HEK293 (cell line): Measurements from ENCODE around the gene FAM171A1.

Experiments used
- CTCF ChIA-PET: fragments of 350-600 bp; formaldehyde crosslinking; extraction: SDS; loops from one replicate; lab custom pipeline; 2021; ENCODE audit warnings: antibody characterized with exemption; lab: Yijun Ruan, JAX
- POLR2A ChIA-PET: fragments of 300-600 bp; formaldehyde crosslinking; extraction: SDS; loops from one replicate; lab custom pipeline; 2020; ENCODE audit warnings: antibody characterized with exemption, inconsistent platforms; lab: Yijun Ruan, JAX
- H3K27ac ChIP-seq: fragments of 200-500 bp; sonication (Bioruptor generic); 2 replicates; pipeline ENCODE4 v1.5.1; 2014; ENCODE audit warnings: low read depth, low read length, control low read depth, inconsistent platforms; ENCODE audit errors: extremely low read depth
- H3K36me3 ChIP-seq, 2 experiments: fragments of 200-500 bp in 1 of 2; sonication (Bioruptor generic) in 1 of 2; 1 replicate in 1 of 2; 2 replicates in 1 of 2; pipeline ENCODE4 v1.5.1; 2014 to 2017; ENCODE audit warnings: inconsistent platforms in 2 of 2, low read length in 2 of 2; ENCODE audit not compliant: control insufficient read depth in 2 of 2, insufficient read depth in 1 of 2
- H3K4me1 ChIP-seq: fragments of 200-500 bp; sonication (Bioruptor generic); 2 replicates; pipeline ENCODE4 v1.5.1; 2014; ENCODE audit warnings: mild to moderate bottlenecking, low read length, inconsistent platforms; ENCODE audit not compliant: control insufficient read depth, insufficient read depth
- H3K4me3 ChIP-seq: 2 replicates; pipeline ENCODE4 v1.5.1; 2011; ENCODE audit warnings: low read depth, mild to moderate bottlenecking, control low read depth, low read length, moderate library complexity
- H3K9me3 ChIP-seq: fragments of 200-500 bp; sonication (Bioruptor generic); 2 replicates; pipeline ENCODE4 v1.5.1; 2014; ENCODE audit warnings: low read depth, low read length, inconsistent platforms; ENCODE audit not compliant: control insufficient read depth, insufficient read depth
- EGR2 ChIP-seq: fragments of 450-650 bp; formaldehyde crosslinking; IDR thresholded peaks from 2 replicates; pipeline ENCODE4 v1.5.1; 2016; ENCODE audit warnings: low read depth, missing biosample characterization, missing genetic modification characterization
- GFI1B ChIP-seq: fragments of 450-650 bp; formaldehyde crosslinking; IDR thresholded peaks from 2 replicates; pipeline ENCODE4 v1.5.1; 2016; ENCODE audit warnings: missing biosample characterization, missing genetic modification characterization
- MEIS1 ChIP-seq: sonication (generic); formaldehyde crosslinking; IDR thresholded peaks from 2 replicates; pipeline ENCODE4 v1.8.1; 2022; ENCODE audit warnings: missing genetic modification reagents, mild to moderate bottlenecking, borderline replicate concordance
- MYNN ChIP-seq: fragments of 450-650 bp; formaldehyde crosslinking; IDR thresholded peaks from 2 replicates; pipeline ENCODE4 v1.5.1; 2016; ENCODE audit warnings: missing biosample characterization, missing genetic modification characterization, borderline replicate concordance
- SP3 ChIP-seq: fragments of 450-650 bp; formaldehyde crosslinking; IDR thresholded peaks from 2 replicates; pipeline ENCODE4 v1.5.1; 2016; ENCODE audit warnings: missing biosample characterization, missing genetic modification characterization
- ZBTB20 ChIP-seq: fragments of 450-650 bp; formaldehyde crosslinking; IDR thresholded peaks from 2 replicates; pipeline ENCODE4 v1.5.1; 2016; ENCODE audit warnings: missing biosample characterization, missing genetic modification characterization
- ZEB2 ChIP-seq: fragments of 450-650 bp; formaldehyde crosslinking; IDR thresholded peaks from 2 replicates; pipeline ENCODE4 v1.5.1; 2016; ENCODE audit warnings: missing biosample characterization, missing genetic modification characterization
- ZNF248 ChIP-seq: fragments of 450-650 bp; formaldehyde crosslinking; IDR thresholded peaks from 2 replicates; pipeline ENCODE4 v1.5.1; 2017; ENCODE audit warnings: missing biosample characterization, missing genetic modification characterization
- ZNF341 ChIP-seq: fragments of 450-650 bp; formaldehyde crosslinking; IDR thresholded peaks from 2 replicates; pipeline ENCODE4; 2016; ENCODE audit warnings: low read depth, missing biosample characterization, missing genetic modification characterization
- ZNF366 ChIP-seq: fragments of 450-650 bp; formaldehyde crosslinking; conservative IDR thresholded peaks from 2 replicates; pipeline ENCODE4 v1.5.1; 2016; ENCODE audit warnings: missing biosample characterization, missing genetic modification characterization
- ZNF394 ChIP-seq: fragments of 450-650 bp; formaldehyde crosslinking; IDR thresholded peaks from 2 replicates; pipeline ENCODE4 v1.5.1; 2016; ENCODE audit warnings: missing biosample characterization, missing genetic modification characterization, mild to moderate bottlenecking, moderate library complexity, borderline replicate concordance
- ZNF473 ChIP-seq: fragments of 450-650 bp; formaldehyde crosslinking; IDR thresholded peaks from 2 replicates; pipeline ENCODE4 v1.5.1; 2017; ENCODE audit warnings: missing biosample characterization, missing genetic modification characterization
- ZNF529 ChIP-seq: fragments of 450-650 bp; formaldehyde crosslinking; IDR thresholded peaks from 2 replicates; pipeline ENCODE4 v1.5.1; 2017; ENCODE audit warnings: missing genetic modification characterization, missing biosample characterization; ENCODE audit not compliant: insufficient replicate concordance
- ZNF677 ChIP-seq: fragments of 450-650 bp; IDR thresholded peaks from 2 replicates; pipeline ENCODE4 v1.5.0; 2018; ENCODE audit warnings: missing biosample characterization, mild to moderate bottlenecking, missing genetic modification characterization, moderate library complexity
- ZNF791 ChIP-seq: fragments of 450-650 bp; formaldehyde crosslinking; IDR thresholded peaks from 2 replicates; pipeline ENCODE4 v1.5.1; 2016; ENCODE audit warnings: missing biosample characterization, missing genetic modification characterization
- TF ChIP-seq, protein P1 (sequence below): fragments of 450-650 bp; formaldehyde crosslinking; IDR thresholded peaks from 2 replicates; pipeline ENCODE4; 2016; ENCODE audit warnings: missing biosample characterization, missing genetic modification characterization
- TF ChIP-seq, protein P2 (sequence below): fragments of 450-650 bp; formaldehyde crosslinking; IDR thresholded peaks from 2 replicates; pipeline ENCODE4 v1.5.1; 2017; ENCODE audit warnings: missing biosample characterization, missing genetic modification characterization
- TF ChIP-seq, protein P3 (sequence below): fragments of 450-650 bp; formaldehyde crosslinking; IDR thresholded peaks from 2 replicates; pipeline ENCODE4 v1.5.1; 2017; ENCODE audit warnings: missing biosample characterization, missing genetic modification characterization
- TF ChIP-seq, protein P4 (sequence below): fragments of 450-650 bp; IDR thresholded peaks from 2 replicates; pipeline ENCODE4 v1.5.1; 2018; ENCODE audit warnings: missing biosample characterization, missing genetic modification characterization
- TF ChIP-seq, protein P5 (sequence below): fragments of 450-650 bp; formaldehyde crosslinking; IDR thresholded peaks from 2 replicates; pipeline ENCODE4 v1.5.1; 2016; ENCODE audit warnings: missing biosample characterization, missing genetic modification characterization, borderline replicate concordance
- TF ChIP-seq, protein P6 (sequence below): fragments of 450-650 bp; formaldehyde crosslinking; IDR thresholded peaks from 2 replicates; pipeline ENCODE4 v1.5.1; 2016; ENCODE audit warnings: missing biosample characterization, missing genetic modification characterization

Gene FAM171A1

DNA sequence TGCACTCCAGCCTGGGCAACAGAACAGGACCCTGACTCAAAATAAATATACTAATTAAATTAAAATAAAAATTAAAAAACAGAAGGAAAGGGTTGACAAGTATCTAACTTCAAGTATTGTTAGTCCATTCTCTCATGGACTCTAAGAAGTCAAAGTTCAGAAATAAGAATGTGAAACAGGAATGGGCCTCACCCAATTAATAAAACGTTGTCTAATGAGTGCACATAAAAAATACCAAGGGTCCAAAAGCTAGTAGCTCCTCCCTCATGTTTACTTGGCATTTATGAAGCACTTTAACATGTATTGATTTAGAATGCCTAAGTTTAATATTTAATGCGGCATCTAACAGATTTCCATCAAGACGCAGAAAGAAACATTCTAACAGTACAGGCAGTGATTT is 18.9 kb downstream of the FAM171A1 start:
- H3K4me1 ChIP-seq, result peaks cover 7% of the 10 kb centered on the region
- ChIA-PET CTCF (interaction anchor here (0.6 kb wide), 1 partner anchor 141 kb away, joined by 3 read pairs; no protein-coding TSS in a partner anchor), POLR2A (no interaction called here)
- no peaks in the 10 kb centered on the region; a peak in 1 of 3 replicates for H3K36me3 ChIP-seq
- TF ChIP-seq ZNF473 (tag by site-specific recombination) (no peak), MEIS1 (no peak), MYNN (tag by site-specific recombination) (no peak), ZBTB20 (tag by site-specific recombination) (no peak), ZNF677 (no peak)
- TF ChIP-seq, protein P1, sequence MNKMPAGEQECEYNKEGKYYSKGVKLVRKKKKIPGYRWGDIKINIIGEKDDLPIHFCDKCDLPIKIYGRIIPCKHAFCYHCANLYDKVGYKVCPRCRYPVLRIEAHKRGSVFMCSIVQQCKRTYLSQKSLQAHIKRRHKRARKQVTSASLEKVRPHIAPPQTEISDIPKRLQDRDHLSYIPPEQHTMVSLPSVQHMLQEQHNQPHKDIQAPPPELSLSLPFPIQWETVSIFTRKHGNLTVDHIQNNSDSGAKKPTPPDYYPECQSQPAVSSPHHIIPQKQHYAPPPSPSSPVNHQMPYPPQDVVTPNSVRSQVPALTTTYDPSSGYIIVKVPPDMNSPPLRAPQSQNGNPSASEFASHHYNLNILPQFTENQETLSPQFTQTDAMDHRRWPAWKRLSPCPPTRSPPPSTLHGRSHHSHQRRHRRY (tag by site-specific recombination), result no peak
- H3K4me3 ChIP-seq, result no peak overlapping the region
- no peak overlapping the region for H3K27ac ChIP-seq
- no peaks in the 10 kb centered on the region for H3K9me3 ChIP-seq

DNA sequence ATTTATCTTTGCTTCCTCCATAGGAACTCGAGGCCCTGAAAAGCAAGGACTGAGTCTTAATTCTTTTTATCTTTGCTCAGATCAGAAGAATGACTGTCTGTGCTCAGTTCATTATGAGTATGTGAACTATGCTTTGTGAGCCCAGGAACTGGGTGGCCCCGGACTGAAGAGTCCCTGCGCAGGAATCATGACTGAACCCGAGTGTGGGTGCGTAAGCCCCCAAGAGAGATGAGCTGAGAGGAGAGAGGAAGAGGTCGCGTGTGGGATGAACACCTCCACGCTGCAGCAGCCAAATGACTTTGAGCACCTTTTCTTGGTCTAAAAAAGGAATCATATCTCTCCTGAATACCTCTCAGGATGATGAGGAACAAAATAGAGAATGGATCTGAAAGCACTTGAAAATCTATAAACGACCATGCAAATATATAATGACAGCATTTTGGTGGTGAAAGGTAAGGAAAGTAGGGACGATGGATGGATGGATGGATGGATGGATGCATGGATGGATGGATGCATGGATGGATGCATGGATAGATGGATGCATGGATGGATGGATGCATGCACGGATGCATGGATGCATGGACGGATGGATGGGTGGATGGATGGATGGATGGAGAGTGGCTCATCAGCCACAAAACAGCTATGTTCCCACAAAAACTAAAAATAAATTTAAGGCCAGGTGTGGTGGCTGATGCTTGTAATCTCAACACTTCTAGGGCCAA is 19.8 kb downstream of the FAM171A1 start:
- POLR2A ChIA-PET, result no interaction called here
- Histone ChIP-seq H3K27ac (no peak overlapping the region), H3K4me3 (no peak overlapping the region), H3K9me3 (no peaks in the 10 kb centered on the region), H3K4me1 (peaks cover 7% of the 10 kb centered on the region), H3K36me3 (no peaks in the 10 kb centered on the region; a peak in 1 of 3 replicates)
- CTCF ChIA-PET, result no interaction called here
- TF ChIP-seq ZNF529 (tag by site-specific recombination) (no peak), ZEB2 (no peak), ZNF791 (tag by site-specific recombination) (no peak), GFI1B (no peak), ZNF248 (tag by site-specific recombination) (no peak), ZNF341 (no peak), EGR2 (tag by site-specific recombination) (0 out of 2 replicates have a peak, but pooled peaks have one; percentile 28), SP3 (tag by site-specific recombination) (no peak), ZNF394 (tag by site-specific recombination) (no peak), ZNF366 (tag by site-specific recombination) (peak; percentile 93)
- TF ChIP-seq, protein P2, sequence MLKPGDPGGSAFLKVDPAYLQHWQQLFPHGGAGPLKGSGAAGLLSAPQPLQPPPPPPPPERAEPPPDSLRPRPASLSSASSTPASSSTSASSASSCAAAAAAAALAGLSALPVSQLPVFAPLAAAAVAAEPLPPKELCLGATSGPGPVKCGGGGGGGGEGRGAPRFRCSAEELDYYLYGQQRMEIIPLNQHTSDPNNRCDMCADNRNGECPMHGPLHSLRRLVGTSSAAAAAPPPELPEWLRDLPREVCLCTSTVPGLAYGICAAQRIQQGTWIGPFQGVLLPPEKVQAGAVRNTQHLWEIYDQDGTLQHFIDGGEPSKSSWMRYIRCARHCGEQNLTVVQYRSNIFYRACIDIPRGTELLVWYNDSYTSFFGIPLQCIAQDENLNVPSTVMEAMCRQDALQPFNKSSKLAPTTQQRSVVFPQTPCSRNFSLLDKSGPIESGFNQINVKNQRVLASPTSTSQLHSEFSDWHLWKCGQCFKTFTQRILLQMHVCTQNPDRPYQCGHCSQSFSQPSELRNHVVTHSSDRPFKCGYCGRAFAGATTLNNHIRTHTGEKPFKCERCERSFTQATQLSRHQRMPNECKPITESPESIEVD (tag by site-specific recombination), result no peak
- TF ChIP-seq, protein P3, sequence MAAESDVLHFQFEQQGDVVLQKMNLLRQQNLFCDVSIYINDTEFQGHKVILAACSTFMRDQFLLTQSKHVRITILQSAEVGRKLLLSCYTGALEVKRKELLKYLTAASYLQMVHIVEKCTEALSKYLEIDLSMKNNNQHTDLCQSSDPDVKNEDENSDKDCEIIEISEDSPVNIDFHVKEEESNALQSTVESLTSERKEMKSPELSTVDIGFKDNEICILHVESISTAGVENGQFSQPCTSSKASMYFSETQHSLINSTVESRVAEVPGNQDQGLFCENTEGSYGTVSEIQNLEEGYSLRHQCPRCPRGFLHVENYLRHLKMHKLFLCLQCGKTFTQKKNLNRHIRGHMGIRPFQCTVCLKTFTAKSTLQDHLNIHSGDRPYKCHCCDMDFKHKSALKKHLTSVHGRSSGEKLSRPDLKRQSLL (tag by site-specific recombination), result no peak
- TF ChIP-seq, protein P4, sequence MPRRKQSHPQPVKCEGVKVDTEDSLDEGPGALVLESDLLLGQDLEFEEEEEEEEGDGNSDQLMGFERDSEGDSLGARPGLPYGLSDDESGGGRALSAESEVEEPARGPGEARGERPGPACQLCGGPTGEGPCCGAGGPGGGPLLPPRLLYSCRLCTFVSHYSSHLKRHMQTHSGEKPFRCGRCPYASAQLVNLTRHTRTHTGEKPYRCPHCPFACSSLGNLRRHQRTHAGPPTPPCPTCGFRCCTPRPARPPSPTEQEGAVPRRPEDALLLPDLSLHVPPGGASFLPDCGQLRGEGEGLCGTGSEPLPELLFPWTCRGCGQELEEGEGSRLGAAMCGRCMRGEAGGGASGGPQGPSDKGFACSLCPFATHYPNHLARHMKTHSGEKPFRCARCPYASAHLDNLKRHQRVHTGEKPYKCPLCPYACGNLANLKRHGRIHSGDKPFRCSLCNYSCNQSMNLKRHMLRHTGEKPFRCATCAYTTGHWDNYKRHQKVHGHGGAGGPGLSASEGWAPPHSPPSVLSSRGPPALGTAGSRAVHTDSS (tag by site-specific recombination), result no peak
- TF ChIP-seq, protein P5, sequence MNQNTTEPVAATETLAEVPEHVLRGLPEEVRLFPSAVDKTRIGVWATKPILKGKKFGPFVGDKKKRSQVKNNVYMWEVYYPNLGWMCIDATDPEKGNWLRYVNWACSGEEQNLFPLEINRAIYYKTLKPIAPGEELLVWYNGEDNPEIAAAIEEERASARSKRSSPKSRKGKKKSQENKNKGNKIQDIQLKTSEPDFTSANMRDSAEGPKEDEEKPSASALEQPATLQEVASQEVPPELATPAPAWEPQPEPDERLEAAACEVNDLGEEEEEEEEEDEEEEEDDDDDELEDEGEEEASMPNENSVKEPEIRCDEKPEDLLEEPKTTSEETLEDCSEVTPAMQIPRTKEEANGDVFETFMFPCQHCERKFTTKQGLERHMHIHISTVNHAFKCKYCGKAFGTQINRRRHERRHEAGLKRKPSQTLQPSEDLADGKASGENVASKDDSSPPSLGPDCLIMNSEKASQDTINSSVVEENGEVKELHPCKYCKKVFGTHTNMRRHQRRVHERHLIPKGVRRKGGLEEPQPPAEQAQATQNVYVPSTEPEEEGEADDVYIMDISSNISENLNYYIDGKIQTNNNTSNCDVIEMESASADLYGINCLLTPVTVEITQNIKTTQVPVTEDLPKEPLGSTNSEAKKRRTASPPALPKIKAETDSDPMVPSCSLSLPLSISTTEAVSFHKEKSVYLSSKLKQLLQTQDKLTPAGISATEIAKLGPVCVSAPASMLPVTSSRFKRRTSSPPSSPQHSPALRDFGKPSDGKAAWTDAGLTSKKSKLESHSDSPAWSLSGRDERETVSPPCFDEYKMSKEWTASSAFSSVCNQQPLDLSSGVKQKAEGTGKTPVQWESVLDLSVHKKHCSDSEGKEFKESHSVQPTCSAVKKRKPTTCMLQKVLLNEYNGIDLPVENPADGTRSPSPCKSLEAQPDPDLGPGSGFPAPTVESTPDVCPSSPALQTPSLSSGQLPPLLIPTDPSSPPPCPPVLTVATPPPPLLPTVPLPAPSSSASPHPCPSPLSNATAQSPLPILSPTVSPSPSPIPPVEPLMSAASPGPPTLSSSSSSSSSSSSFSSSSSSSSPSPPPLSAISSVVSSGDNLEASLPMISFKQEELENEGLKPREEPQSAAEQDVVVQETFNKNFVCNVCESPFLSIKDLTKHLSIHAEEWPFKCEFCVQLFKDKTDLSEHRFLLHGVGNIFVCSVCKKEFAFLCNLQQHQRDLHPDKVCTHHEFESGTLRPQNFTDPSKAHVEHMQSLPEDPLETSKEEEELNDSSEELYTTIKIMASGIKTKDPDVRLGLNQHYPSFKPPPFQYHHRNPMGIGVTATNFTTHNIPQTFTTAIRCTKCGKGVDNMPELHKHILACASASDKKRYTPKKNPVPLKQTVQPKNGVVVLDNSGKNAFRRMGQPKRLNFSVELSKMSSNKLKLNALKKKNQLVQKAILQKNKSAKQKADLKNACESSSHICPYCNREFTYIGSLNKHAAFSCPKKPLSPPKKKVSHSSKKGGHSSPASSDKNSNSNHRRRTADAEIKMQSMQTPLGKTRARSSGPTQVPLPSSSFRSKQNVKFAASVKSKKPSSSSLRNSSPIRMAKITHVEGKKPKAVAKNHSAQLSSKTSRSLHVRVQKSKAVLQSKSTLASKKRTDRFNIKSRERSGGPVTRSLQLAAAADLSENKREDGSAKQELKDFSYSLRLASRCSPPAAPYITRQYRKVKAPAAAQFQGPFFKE, result no peak
- TF ChIP-seq, protein P6, sequence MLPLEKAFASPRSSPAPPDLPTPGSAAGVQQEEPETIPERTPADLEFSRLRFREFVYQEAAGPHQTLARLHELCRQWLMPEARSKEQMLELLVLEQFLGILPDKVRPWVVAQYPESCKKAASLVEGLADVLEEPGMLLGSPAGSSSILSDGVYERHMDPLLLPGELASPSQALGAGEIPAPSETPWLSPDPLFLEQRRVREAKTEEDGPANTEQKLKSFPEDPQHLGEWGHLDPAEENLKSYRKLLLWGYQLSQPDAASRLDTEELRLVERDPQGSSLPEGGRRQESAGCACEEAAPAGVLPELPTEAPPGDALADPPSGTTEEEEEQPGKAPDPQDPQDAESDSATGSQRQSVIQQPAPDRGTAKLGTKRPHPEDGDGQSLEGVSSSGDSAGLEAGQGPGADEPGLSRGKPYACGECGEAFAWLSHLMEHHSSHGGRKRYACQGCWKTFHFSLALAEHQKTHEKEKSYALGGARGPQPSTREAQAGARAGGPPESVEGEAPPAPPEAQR (tag by site-specific recombination), result no peak
